Measurements from ENCODE around the gene ISCA1.

ISCA1 gene

DNA sequence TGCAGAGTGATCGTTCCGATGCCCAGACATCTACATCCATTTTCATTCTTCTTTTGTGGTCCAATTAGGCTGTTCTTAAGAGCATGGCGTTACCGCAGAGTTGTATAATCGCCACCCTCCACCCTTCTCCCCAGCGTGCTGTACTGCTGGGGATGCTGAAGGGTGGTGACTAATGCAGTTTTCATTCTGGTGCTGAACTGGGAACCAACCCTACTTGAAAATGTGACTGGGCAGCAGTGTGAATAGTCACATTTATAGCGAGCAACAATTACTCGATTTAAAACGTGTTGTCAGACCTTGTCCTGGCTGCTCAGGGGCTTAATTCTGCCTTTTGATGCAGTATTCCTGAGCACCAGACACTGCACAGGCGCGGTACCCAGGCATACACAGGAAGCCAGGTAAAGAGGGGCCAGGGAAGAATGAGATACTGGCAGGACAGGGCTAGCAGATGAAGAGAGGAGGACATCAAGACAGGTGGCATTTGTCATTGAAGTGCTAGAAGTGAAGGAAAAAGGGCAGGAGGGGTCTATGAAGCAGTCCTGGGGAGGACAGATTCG lies 719 bp upstream of the ISCA1 start:
- DNase-seq: no peak

DNA sequence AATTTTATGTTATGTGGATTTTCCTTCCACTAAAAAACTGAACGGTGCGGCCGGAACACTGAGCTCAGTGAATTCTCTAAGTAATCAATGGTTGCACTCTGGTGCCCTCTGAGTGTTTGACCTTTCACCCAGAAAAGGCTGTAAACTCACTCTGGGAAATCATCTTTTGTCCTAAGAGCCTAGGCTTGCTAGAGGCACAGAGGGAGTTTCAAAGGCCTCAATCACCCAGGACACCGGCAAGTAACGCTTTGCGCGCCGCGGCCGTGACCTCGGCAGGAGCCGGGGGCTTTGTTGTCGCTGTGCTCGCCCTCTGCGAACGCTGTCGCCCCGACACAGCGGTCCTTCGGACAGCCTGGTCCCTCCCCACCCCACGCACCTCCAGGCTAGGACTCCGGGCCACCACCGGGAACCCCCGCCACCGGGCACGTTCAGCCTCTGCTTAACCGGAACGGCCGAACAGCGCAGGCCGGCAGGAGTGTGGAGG lies 703 bp downstream of the ISCA1 start:
- DNase-seq: no peak

GRCh38 chr9:86280580-86280979 lies 1.8 kb downstream of the ISCA1 start:
- no peak for DNase-seq

- DNase-seq: no peak
Measured at GRCh38 chr9:86279839-86280238, 2.5 kb downstream of the ISCA1 start.

GRCh38 chr9:86277072-86277471 lies 5.3 kb downstream of the ISCA1 start:
- DNase-seq: no peak

DNA sequence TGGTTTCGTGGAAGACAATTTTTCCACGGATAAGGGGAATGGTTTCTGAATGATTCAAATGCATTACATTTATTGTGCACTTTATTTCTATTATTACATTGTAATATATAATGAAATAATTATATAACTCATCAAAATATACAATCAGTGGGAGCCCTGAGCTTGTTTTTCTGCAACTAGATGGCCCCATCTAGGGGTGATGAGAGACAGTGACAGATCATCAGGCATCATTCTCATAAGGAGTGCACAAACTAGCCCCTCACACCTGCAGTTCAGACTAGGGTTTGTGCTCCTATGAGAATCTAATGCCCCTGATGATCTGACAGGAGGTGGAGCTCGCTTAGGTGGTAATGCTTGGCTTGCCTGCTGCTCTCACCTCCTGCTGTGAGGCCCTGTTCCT lies 6.4 kb downstream of the ISCA1 start:
- no peak for DNase-seq

- DNase-seq: no peak
Measured at GRCh38 chr9:86274821-86275643, 7.3 kb downstream of the ISCA1 start.

DNA sequence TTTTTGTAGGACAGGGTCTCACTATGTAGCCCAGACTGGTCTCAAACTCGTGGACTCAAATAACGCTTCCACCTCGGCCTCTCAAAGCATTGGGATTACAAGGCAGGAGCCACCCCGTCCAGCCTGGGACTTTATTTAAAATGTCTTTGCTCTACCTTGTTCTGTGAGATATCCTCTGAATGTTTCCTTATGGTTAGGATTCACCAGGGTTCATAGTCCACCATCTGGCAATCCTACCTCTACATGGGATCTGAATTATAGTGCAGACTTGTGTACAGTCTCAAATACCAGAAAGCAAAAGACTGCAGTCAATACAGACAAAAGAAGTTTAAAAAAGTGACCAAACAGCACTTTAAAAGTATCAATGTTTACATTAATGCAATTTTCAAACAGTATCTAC lies 10.1 kb downstream of the ISCA1 start:
- no peak for DNase-seq

DNA sequence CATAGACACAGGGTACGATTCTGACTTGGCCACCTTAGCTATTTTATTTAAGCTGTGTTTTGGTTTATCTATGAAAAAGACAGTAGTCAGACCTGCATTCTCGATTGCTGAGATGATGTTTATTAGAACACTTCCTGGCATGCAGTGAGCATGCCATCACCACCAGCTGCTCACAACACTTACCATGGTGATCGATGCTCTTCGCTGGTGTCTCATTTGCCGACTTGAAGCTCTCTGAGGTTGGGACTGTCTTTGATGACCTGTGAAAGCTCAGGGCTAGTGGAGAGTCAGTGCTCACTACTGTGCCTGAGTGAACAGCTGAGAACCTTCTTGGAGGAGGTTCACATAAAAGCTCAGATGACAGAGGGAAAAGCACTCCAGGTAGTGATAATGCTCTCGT lies 18.5 kb downstream of the ISCA1 start:
- DNase-seq: no peak

DNA sequence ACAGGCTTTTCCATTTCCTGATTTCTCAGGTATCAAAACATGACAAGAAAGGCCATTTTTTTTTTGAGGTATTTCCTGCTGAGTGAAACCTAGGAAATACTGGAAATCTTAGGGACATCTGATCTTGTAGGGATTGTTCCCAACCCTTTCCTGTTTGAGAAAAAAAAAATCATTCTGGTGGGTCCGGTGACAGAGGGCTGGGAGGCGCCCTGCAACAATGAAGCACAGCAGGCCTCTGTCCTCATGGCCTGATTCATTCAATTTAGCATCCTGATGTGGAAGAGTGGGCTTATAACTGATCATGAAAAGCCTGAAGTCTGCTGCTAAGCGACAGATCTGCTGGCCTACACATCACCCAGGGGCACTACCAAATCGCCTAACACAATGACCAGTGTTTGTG lies 19.8 kb downstream of the ISCA1 start:
- no peak for DNase-seq

DNA sequence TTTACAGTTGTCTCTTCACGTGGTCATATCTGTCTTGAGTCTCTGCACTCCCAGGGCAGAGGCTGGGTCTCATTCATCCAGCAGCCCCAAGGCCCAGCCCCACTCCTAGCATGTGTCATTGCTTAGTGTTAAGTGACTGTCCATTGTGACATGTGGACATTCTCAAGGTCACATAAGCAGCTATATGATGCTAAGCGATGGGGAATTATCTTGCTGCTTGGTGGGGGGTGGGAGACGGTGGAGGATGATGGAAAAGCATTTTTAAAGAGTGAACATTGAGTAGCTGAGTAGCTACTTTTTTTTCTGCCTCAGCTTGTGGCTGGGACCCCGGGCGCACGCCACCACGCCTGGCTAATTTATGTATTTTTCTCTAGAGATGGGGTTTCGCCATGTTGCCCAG lies 22.8 kb downstream of the ISCA1 start, which contains the start of gene C9orf153:
Gene C9orf153, minus strand, starts transcription at position 101 of the 400 bp plus-strand sequence. CDS start 30,054 bp downstream, outside the sequence.
- no peak for DNase-seq

DNA sequence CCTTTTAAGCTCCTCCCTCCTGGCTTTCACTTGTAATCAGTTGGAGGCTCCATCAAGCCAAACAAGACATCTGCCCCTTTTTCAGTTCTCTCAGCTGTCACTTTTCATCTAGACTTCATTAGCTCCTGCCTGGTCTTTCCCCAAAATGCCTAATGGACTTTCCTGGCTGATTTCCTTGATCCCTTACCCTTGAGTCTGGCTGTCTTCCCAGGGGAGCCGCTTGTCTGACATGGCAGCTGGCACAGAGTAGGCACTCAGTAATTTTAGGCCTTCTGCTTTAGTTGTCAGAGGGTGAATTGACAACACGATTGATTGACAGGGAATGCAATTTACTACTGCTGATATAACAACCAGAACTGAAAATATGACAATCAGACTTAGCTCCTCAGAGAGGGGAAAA lies 24.9 kb downstream of the ISCA1 start:
- DNase-seq: no peak

GRCh38 chr9:86256653-86257052 lies 25.7 kb downstream of the ISCA1 start:
- DNase-seq: no peak

- no peak for DNase-seq
Measured at GRCh38 chr9:86253577-86253976, 28.8 kb downstream of the ISCA1 start.

DNA sequence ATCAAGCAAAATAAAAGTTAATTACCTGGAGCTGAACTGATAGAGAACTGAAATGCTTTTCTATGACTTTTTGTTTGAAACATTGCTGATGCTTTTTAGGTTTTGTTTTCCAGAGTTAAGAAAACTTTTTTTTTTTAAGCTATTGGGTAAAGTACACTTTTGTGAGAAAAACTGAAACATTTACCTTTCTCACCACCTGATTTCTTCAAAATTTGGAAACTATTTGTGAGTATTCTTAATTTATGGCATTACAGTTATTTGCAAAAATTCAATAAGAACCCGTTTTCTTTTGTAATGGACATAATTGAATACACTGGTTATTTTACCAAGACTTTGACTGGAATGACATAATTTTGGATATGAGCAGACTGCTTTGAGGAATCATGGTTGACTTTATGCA lies 29.5 kb downstream of the ISCA1 start:
- DNase-seq: no peak

GRCh38 chr9:86250123-86250522 lies 32.2 kb downstream of the ISCA1 start:
- no peak for DNase-seq

DNA sequence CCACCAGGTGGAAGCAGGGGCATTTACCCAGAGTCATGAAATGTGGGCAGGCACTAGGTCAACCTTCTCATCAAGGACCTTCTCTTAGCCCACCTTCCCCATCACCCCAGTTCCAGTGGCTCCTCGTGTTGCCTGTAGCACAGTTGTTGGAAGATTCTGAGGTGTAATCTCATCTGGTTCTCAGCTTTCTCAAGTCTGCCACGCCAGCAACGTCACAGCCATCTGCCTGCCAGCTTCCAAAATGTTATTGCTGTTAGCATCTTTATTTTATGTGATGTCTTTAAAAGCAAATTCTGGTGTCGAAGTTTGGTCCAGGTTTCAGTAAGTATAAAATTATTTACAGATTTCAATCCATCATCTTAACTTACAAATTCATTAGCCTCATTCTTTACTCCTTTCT lies 33.6 kb downstream of the ISCA1 start:
- DNase-seq: no peak

DNA sequence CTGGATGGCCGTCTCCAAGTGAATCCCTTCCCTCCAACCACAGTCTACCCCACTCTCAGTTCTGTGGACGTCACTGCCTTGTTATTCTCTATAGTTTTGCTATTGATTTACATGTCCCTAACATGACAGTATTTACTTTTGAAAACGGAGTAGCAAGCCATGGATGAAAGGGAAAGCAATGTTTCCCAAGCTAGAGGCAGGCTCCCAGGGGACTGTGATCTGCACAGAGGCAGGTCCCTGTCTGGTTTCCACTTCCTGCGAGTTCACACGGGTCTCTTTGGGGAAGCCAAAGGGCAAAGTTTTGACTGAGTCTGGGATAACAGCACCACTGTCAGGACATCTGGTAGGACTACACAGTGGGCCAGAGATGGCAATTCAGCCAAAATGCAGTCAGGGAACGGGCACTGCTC lies 35.6 kb downstream of the ISCA1 start:
- no peak for DNase-seq

- DNase-seq: no peak
Measured at GRCh38 chr9:86242071-86242470, 40.3 kb downstream of the ISCA1 start.

DNA sequence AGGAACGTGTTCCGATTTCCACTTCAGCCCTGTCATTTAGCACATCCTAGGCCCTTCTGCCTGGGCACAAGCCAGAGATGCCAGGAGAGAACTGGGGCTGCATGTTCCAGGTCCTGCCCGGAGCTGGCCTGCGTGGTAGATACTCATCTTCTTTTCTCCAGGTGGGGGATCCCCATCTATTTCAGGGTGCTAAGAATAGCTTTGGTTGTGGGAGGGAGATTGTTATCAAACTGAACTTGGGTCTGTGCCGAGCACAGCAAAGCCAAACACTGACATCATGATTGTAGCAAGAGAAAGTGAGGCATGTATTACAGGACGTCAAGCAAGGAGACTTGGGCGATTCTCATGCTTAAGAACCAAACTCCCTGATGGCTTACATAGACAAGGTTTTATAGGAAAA lies 41.1 kb downstream of the ISCA1 start:
- DNase-seq: no peak

GRCh38 chr9:86238861-86239770 lies 43.2 kb downstream of the ISCA1 start:
- DNase-seq: no peak

DNA sequence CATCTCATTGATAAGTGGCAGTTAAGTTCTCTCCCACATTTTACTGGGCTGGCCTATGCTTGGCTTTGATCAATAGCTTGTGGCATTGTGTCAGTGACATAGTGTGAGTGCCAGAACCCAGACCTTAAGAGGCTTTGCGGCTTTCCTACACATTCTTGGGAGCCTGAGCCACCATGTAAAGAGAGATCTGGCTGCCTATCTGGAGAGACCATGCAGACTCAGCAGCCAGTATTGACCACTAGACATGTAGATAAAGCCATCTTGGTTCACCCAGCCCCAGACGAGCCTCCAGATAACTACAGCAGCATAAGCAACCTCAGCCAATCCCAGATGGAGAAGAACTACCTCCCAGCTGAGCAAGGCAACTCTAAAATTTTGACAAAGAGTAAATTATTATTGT lies 51.5 kb downstream of the ISCA1 start:
- no peak for DNase-seq

DNA sequence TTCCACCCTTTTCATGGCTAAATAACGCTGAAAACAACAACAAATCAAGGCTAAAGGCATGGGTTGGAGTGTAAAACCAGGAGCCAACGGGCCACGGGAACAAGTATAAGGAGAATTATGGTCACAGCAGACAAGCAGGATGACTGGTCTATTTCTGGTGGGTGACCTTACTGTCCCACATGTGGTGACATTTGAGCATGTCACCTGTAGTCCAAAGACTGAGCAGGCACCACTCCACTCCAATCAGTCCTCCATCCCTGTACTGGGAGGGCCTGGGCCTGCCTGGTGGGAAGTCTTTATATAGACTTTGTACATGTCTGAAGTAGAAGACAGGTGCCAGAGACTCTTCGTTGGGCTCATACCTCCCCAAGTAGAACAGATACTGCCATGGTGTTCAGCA lies 59.7 kb downstream of the ISCA1 start:
- no peak for DNase-seq

- DNase-seq: no peak
Measured at GRCh38 chr9:86219606-86220005, 62.7 kb downstream of the ISCA1 start.
